H9 (cell line): ENCODE measurements around the gene CHN1. TPM values are rescaled to one million over a fixed set of nuclear protein-coding genes. Genes with fewer than 3 reads are reported as not detected.

Experiments
- DNase-seq: peaks from one replicate; pipeline ENCODE4 v3.0.0-alpha.2; 2017
- H2AFZ ChIP-seq: one replicate; pipeline ENCODE4 v1.6.1; 2013; ENCODE audit warnings: mild to moderate bottlenecking, low read length, control low read depth, moderate library complexity
- H2AK5ac ChIP-seq: 2 replicates; pipeline ENCODE4 v1.6.1; 2013; ENCODE audit warnings: low read length, control low read depth, mixed read lengths; ENCODE audit not compliant: insufficient read length
- H2BK120ac ChIP-seq: one replicate; pipeline ENCODE4 v1.6.1; 2013; ENCODE audit warnings: low read depth, mild to moderate bottlenecking, low read length, control low read depth, inconsistent platforms; ENCODE audit not compliant: poor library complexity, severe bottlenecking
- H2BK12ac ChIP-seq: 2 replicates; pipeline ENCODE4 v1.6.1; 2013; ENCODE audit warnings: low read length, control low read depth, mixed read lengths, low read depth; ENCODE audit not compliant: insufficient read length
- H2BK15ac ChIP-seq: 2 replicates; pipeline ENCODE4 v1.6.1; 2013; ENCODE audit warnings: low read depth, low read length, control low read depth
- H2BK20ac ChIP-seq: one replicate; pipeline ENCODE4 v1.6.1; 2013; ENCODE audit warnings: low read depth, mild to moderate bottlenecking, low read length, control low read depth, inconsistent platforms; ENCODE audit not compliant: poor library complexity, severe bottlenecking
- H2BK5ac ChIP-seq: 2 replicates; pipeline ENCODE4 v1.6.1; 2013; ENCODE audit warnings: low read length, control low read depth, mixed read lengths; ENCODE audit not compliant: insufficient read length
- H3K14ac ChIP-seq: 2 replicates; pipeline ENCODE4 v1.6.1; 2013; ENCODE audit warnings: low read length, control low read depth; ENCODE audit not compliant: insufficient read depth
- H3K18ac ChIP-seq: 2 replicates; pipeline ENCODE4 v1.6.1; 2013; ENCODE audit warnings: low read depth, mild to moderate bottlenecking, mixed read lengths, low read length, control low read depth; ENCODE audit not compliant: insufficient read length
- H3K23ac ChIP-seq: 2 replicates; pipeline ENCODE4 v1.6.1; 2013; ENCODE audit warnings: low read length, control low read depth, mixed read lengths, low read depth; ENCODE audit not compliant: insufficient read length
- H3K23me2 ChIP-seq: 2 replicates; pipeline ENCODE4 v1.6.1; 2013; ENCODE audit warnings: low read depth, mild to moderate bottlenecking, mixed read lengths, low read length, control low read depth; ENCODE audit not compliant: insufficient read length, poor library complexity, severe bottlenecking
- H3K27ac ChIP-seq: 2 replicates; pipeline ENCODE4 v1.5.1; 2013; ENCODE audit warnings: low read length, control low read depth, mixed read lengths, low read depth; ENCODE audit not compliant: insufficient read length
- H3K27me3 ChIP-seq: 2 replicates; pipeline ENCODE4 v1.6.1; 2013; ENCODE audit warnings: low read length, control low read depth, inconsistent platforms; ENCODE audit not compliant: insufficient read depth
- H3K4ac ChIP-seq: 2 replicates; pipeline ENCODE4 v1.6.1; 2013; ENCODE audit warnings: low read depth, mild to moderate bottlenecking, control low read depth, inconsistent platforms, low read length, moderate library complexity
- H3K4me1 ChIP-seq: 2 replicates; pipeline ENCODE4 v1.6.1; 2013; ENCODE audit warnings: low read length, control low read depth, inconsistent platforms; ENCODE audit not compliant: insufficient read depth
- H3K4me2 ChIP-seq: 2 replicates; pipeline ENCODE4 v1.6.1; 2013; ENCODE audit warnings: low read length, control low read depth, mixed read lengths; ENCODE audit not compliant: insufficient read length, insufficient read depth
- H3K56ac ChIP-seq: 2 replicates; pipeline ENCODE4 v1.6.1; 2013; ENCODE audit warnings: low read depth, mild to moderate bottlenecking, mixed read lengths, low read length, control low read depth; ENCODE audit not compliant: insufficient read length
- H3K79me1 ChIP-seq: 2 replicates; pipeline ENCODE4 v1.6.1; 2013; ENCODE audit warnings: low read depth, mild to moderate bottlenecking, moderate library complexity, low read length, control low read depth, inconsistent platforms; ENCODE audit not compliant: insufficient read depth, poor library complexity, severe bottlenecking
- H3K79me2 ChIP-seq: 2 replicates; pipeline ENCODE4 v1.6.1; 2013; ENCODE audit warnings: low read length, control low read depth, inconsistent platforms; ENCODE audit not compliant: insufficient read depth
- H3K9ac ChIP-seq: 2 replicates; pipeline ENCODE4 v1.6.1; 2013; ENCODE audit warnings: low read length, control low read depth, mixed read lengths; ENCODE audit not compliant: insufficient read length; ENCODE audit errors: extremely low read depth
- H3K9me3 ChIP-seq: one replicate; pipeline ENCODE4 v1.6.1; 2013; ENCODE audit warnings: low read depth, low read length, inconsistent platforms; ENCODE audit not compliant: control insufficient read depth
- H3T11ph ChIP-seq: one replicate; pipeline ENCODE4 v1.6.1; 2013; ENCODE audit warnings: mild to moderate bottlenecking, low read length, control low read depth, inconsistent platforms
- H4K20me1 ChIP-seq: one replicate; pipeline ENCODE4 v1.6.1; 2013; ENCODE audit not compliant: control insufficient read depth, insufficient read length, insufficient read depth
- H4K5ac ChIP-seq: 2 replicates; pipeline ENCODE4 v1.6.1; 2013; ENCODE audit warnings: low read depth, mild to moderate bottlenecking, mixed read lengths, low read length, control low read depth; ENCODE audit not compliant: insufficient read length
- H4K8ac ChIP-seq: replicated peaks from 2 replicates; pipeline ENCODE4 v1.6.1; 2013; ENCODE audit warnings: low read length, control low read depth, mixed read lengths, low read depth; ENCODE audit not compliant: insufficient read length
- H4K91ac ChIP-seq: 2 replicates; pipeline ENCODE4 v1.6.1; 2013; ENCODE audit warnings: low read depth, mild to moderate bottlenecking, moderate library complexity, mixed read lengths, low read length, control low read depth; ENCODE audit not compliant: insufficient read length
- H3K27ac Mint-ChIP-seq, 3 experiments: 2 replicates in 2 of 3; 3 replicates in 1 of 3; pipeline ENCODE4 v1.8.0; 2020 to 2021; ENCODE audit warnings: mixed read lengths in 3 of 3, mild to moderate bottlenecking in 1 of 3, moderate library complexity in 1 of 3
- H3K27me3 Mint-ChIP-seq: 2 replicates; pipeline ENCODE4 v1.8.0; 2021; ENCODE audit warnings: low read depth, mild to moderate bottlenecking, moderate library complexity, mixed read lengths
- H3K36me3 Mint-ChIP-seq, 3 experiments: 2 replicates in 2 of 3; 3 replicates in 1 of 3; pipeline ENCODE4 v1.8.0; 2020 to 2021; ENCODE audit warnings: low read depth in 3 of 3, mixed read lengths in 3 of 3; ENCODE audit not compliant: insufficient read depth in 1 of 3
- H3K4me1 Mint-ChIP-seq, 2 experiments: 2 replicates each; pipeline ENCODE4 v1.8.0; 2020; ENCODE audit warnings: mixed read lengths in 2 of 2
- H3K4me3 Mint-ChIP-seq, 2 experiments: 2 replicates in 1 of 2; 3 replicates in 1 of 2; pipeline ENCODE4 v1.8.0; 2020 to 2021; ENCODE audit warnings: mild to moderate bottlenecking in 2 of 2, mixed read lengths in 2 of 2, moderate library complexity in 1 of 2
- H3K9me3 Mint-ChIP-seq, 2 experiments: 2 replicates in 1 of 2; 3 replicates in 1 of 2; pipeline ENCODE4 v1.8.0; 2020; ENCODE audit warnings: mild to moderate bottlenecking in 2 of 2, mixed read lengths in 2 of 2, moderate library complexity in 1 of 2
- WGBS: extraction: QIAGEN DNeasy Blood & Tissue Kit; methylation state at CpG from one replicate; pipeline ENCODE4 v1.1.7; 2013; ENCODE audit warnings: missing lambda C conversion rate, low lambda C conversion rate, mixed read lengths; ENCODE audit not compliant: insufficient read length; ENCODE audit errors: extremely low coverage; 5-methylcytosine and 5-hydroxymethylcytosine counted together
- total RNA-seq: library from RNA; stranded (reverse); gene quantifications from 2 replicates; pipeline ENCODE4 v1.2.1, GENCODE V29; 2021
- TF ChIP-seq, protein P1 (sequence below): fragments of 200-600 bp; sonication (generic); conservative IDR thresholded peaks from 3 replicates; pipeline ENCODE4 v1.8.0; 2021; ENCODE audit warnings: antibody characterized with exemption, mild to moderate bottlenecking

CHN1 gene
- total RNA-seq, 1 experiment from 2014 or later, result 33.9 TPM

DNA sequence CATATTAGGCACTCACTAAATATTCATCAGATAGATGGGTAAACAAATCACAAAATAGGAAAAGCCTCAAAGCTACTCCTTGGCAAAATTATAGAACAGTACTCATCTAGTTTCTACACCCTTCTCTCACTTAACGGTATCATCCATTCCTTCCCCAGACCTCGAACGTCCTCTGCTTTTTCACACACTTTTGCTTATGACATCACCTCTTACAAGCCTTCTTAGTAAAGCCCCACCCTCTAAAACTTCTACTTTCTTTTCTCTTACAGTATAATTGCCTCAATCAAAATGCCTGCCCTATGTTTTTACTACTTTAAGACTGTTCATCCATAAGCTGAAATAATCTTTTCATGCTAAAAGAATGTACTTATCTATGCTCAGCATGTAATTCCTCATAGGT is 8.1 kb downstream of the CHN1 start:
- H2BK20ac ChIP-seq, result no peak overlapping the region
- no peaks in the 10 kb centered on the region for H3K27me3 ChIP-seq
- DNase-seq, result no peak
- no peak overlapping the region for H2BK120ac ChIP-seq
- H3K14ac ChIP-seq, result no peak overlapping the region
- H3K18ac ChIP-seq, result no peak overlapping the region
- H4K5ac ChIP-seq, result no peak overlapping the region
- H2BK15ac ChIP-seq, result no peak overlapping the region
- H2AK5ac ChIP-seq, result no peak overlapping the region
- no peaks in the 10 kb centered on the region for H3K23me2 ChIP-seq
- no CpG with 5 or more reads among the region's 3 CpGs for WGBS
- peaks cover 31 to 36% of the 10 kb centered on the region in 2 experiments for H3K4me1 Mint-ChIP-seq
- H3K23ac ChIP-seq, result no peak overlapping the region
- H3K27ac ChIP-seq, result no peak overlapping the region
- no peak overlapping the region for H4K8ac ChIP-seq
- no peaks in the 10 kb centered on the region for H3K9me3 ChIP-seq
- H3K4me1 ChIP-seq, result peaks cover 3% of the 10 kb centered on the region
- no peak overlapping the region for H2BK12ac ChIP-seq
- TF ChIP-seq, protein P1, sequence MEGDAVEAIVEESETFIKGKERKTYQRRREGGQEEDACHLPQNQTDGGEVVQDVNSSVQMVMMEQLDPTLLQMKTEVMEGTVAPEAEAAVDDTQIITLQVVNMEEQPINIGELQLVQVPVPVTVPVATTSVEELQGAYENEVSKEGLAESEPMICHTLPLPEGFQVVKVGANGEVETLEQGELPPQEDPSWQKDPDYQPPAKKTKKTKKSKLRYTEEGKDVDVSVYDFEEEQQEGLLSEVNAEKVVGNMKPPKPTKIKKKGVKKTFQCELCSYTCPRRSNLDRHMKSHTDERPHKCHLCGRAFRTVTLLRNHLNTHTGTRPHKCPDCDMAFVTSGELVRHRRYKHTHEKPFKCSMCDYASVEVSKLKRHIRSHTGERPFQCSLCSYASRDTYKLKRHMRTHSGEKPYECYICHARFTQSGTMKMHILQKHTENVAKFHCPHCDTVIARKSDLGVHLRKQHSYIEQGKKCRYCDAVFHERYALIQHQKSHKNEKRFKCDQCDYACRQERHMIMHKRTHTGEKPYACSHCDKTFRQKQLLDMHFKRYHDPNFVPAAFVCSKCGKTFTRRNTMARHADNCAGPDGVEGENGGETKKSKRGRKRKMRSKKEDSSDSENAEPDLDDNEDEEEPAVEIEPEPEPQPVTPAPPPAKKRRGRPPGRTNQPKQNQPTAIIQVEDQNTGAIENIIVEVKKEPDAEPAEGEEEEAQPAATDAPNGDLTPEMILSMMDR, result no peak
- H4K20me1 ChIP-seq, result no peaks in the 10 kb centered on the region
- peaks cover 6% of the 10 kb centered on the region for H3K79me1 ChIP-seq
- no peak overlapping the region for H3K56ac ChIP-seq
- H2BK5ac ChIP-seq, result no peak overlapping the region
- H3K4me3 Mint-ChIP-seq, result no peak overlapping the region
- H3K9ac ChIP-seq, result no peak overlapping the region
- H4K91ac ChIP-seq, result no peak overlapping the region
- H3K4me2 ChIP-seq, result no peak overlapping the region
- peaks cover 6 to 30% (median 17%) of the 10 kb centered on the region in 3 experiments for H3K36me3 Mint-ChIP-seq
- H3K4ac ChIP-seq, result no peak overlapping the region
- no peak overlapping the region for H2AFZ ChIP-seq
- no peaks in the 10 kb centered on the region for H3K27me3 Mint-ChIP-seq
- peaks cover 0 to 2% of the 10 kb centered on the region in 2 experiments; a peak in 1 of 5 replicates for H3K9me3 Mint-ChIP-seq
- H3K79me2 ChIP-seq, result peaks cover 31% of the 10 kb centered on the region; the same call in 1 of the 2 replicates
- peak overlapping the region in 1 of 3 experiments; percentile 59; a peak in 1 of 7 replicates for H3K27ac Mint-ChIP-seq
- no peak overlapping the region for H3T11ph ChIP-seq
